ENCODE results near the gene SNX22.

DNA sequence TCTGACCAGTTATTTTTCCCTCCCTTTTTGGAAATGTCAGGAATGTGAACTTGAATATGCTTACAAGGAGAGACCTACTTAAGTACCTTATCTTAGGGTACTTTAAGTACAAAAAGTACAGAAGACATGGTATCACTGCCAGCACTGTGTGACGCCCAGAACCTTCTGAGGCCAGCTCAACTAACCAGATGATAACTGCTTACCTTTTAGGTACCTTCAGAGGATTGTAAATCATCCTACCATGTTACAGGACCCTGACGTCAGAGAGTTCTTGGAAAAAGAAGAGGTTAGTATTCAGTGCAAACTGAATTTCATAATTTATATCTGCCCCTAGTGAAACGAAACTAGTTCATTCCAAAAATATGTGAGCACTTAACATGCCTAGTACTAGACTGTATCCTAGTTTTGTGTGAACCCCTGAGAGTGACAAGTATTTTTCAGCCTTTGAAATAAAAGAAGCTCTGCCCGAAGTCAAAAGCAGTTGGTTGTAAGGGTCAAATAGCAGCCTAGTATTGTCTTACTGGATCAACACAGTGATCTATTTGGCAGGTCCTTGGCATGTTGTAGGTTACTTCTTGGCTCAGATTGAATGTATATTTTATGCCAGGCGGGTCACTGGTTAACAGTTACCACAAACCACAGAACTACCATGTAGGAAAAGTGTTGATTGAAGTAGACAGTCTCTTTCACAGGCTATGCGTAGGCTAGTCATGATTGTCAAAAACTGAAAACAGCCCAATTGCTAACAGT, 23.8 kb upstream of the SNX22 start:
- TF ChIP-seq, protein P1, sequence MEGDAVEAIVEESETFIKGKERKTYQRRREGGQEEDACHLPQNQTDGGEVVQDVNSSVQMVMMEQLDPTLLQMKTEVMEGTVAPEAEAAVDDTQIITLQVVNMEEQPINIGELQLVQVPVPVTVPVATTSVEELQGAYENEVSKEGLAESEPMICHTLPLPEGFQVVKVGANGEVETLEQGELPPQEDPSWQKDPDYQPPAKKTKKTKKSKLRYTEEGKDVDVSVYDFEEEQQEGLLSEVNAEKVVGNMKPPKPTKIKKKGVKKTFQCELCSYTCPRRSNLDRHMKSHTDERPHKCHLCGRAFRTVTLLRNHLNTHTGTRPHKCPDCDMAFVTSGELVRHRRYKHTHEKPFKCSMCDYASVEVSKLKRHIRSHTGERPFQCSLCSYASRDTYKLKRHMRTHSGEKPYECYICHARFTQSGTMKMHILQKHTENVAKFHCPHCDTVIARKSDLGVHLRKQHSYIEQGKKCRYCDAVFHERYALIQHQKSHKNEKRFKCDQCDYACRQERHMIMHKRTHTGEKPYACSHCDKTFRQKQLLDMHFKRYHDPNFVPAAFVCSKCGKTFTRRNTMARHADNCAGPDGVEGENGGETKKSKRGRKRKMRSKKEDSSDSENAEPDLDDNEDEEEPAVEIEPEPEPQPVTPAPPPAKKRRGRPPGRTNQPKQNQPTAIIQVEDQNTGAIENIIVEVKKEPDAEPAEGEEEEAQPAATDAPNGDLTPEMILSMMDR (IDR thresholded peaks at IDR 0.05) = no peak
- TF ChIP-seq POLR2A (IDR thresholded peaks at IDR 0.05) = no peak
